SKM-1 treated with dmso at 0.1 percent for 144 hours (cell line): Measurements from ENCODE around the gene DAB2IP.
"Not testable (repeated sequence)": the region's sequence is repeated elsewhere in the genome, so short reads cannot be mapped to it uniquely, and the experiment has no call there.

Source experiments
- DNase-seq: peaks from one replicate; lab custom pipeline; 2025; ENCODE audit not compliant: unreplicated experiment; lab: John Stamatoyannopoulos, UW

The DAB2IP gene

GRCh38 chr9:121741228-121741918 is 89.9 kb downstream of the DAB2IP start:
- DNase-seq, result no peak

- DNase-seq, result not testable (repeated sequence)
Measured at GRCh38 chr9:121741919-121742283, 90.5 kb downstream of the DAB2IP start.

GRCh38 chr9:121742923-121743322 is 91.5 kb downstream of the DAB2IP start:
- no peak for DNase-seq

- no peak for DNase-seq
Measured at GRCh38 chr9:121743441-121744001, 92.1 kb downstream of the DAB2IP start.

GRCh38 chr9:121744002-121744686 is 92.7 kb downstream of the DAB2IP start:
- DNase-seq, result no peak

GRCh38 chr9:121744687-121745395 is 93.4 kb downstream of the DAB2IP start:
- DNase-seq, result no peak

- DNase-seq, result no peak
Measured at GRCh38 chr9:121745396-121745695, 93.9 kb downstream of the DAB2IP start.

- DNase-seq, result no peak
Measured at GRCh38 chr9:121746411-121746810, 95.0 kb downstream of the DAB2IP start.

- no peak for DNase-seq
Measured at GRCh38 chr9:121746866-121747265, 95.4 kb downstream of the DAB2IP start.

GRCh38 chr9:121748074-121748473 is 96.6 kb downstream of the DAB2IP start:
- no peak for DNase-seq

- no peak for DNase-seq
Measured at GRCh38 chr9:121748727-121749423, 97.4 kb downstream of the DAB2IP start.

GRCh38 chr9:121749614-121750013 is 98.2 kb downstream of the DAB2IP start:
- DNase-seq, result no peak

- DNase-seq, result no peak
Measured at GRCh38 chr9:121750259-121750714, 98.9 kb downstream of the DAB2IP start.

GRCh38 chr9:121750715-121751623 is 99.5 kb downstream of the DAB2IP start:
- DNase-seq, result no peak

GRCh38 chr9:121751686-121752445 is 100.4 kb downstream of the DAB2IP start:
- DNase-seq, result no peak

GRCh38 chr9:121752929-121753328 is 101.5 kb downstream of the DAB2IP start:
- no peak for DNase-seq

- no peak for DNase-seq
Measured at GRCh38 chr9:121753802-121754654, 102.6 kb downstream of the DAB2IP start.

GRCh38 chr9:121754655-121755436 is 103.4 kb downstream of the DAB2IP start:
- no peak for DNase-seq
